ENCODE measurements around the gene PGRMC2.

- no peak for TF ChIP-seq CTCF (IDR thresholded peaks at IDR 0.05; ENCODE audit: low read depth, low read length, poor library complexity, severe bottlenecking)
- TF ChIP-seq EZH2phosphoT487 (IDR thresholded peaks at IDR 0.05; ENCODE audit: borderline replicate concordance, low read length) = no peak
Measured at GRCh38 chr4:128275346-128275745, 12.3 kb downstream of the PGRMC2 start.
